Measurements from ENCODE around the gene URB2. TPM values are rescaled to one million over a fixed set of nuclear protein-coding genes. Genes with fewer than 3 reads are reported as not detected.

The URB2 gene
- total RNA-seq, 6 donors from 2014 or later: 3.4 to 26.2 (median 7.2) TPM

DNA sequence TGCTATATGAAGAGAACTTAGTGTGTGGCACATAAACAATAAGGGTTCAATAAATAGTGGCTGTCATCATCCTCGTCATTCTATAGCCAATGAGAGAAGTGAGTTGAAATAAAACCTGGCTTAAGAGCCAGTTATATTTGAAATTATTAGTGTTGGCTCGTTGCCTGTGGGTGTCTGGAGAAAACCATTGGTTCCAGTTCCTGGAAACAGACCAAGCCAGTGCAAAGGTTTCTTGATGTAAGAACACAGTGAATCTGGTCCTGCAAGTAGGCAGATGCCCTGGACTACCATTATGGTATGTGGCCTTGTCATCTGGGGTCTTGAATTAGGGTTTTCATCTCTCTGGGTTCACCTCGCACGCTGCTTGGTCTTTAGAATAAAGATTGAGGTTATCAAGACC is 43.3 kb downstream of the URB2 start:
- WGBS, 2 donors: 89 to 95% methylated on average over 4 of the region's 4 CpGs

DNA sequence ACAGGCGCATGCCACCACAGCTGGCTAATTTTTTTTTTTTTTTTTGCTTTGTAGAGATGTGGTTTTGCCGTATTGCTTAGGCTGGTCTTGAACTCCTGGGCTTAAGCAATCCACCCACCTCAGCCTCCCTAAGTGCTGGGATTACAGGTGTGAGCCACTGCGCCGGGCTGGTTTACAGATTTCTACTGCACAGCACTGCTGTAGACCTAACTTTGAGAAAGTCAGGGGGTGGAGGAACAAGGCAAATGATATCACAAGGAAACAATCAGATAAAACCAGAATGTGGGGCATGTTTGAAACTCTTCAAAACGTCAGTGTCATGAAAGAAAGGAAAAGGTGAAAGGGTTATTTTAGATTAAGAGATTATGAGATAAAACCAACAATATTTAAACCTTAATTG is 45.3 kb downstream of the URB2 start:
- H3K36me3 ChIP-seq: no peaks in the 10 kb centered on the region
- no peak for ATAC-seq (ENCODE audit: low FRiP score in 2 of 2)
- no peak overlapping the region for H3K4me3 ChIP-seq
- 78 to 82% methylated on average over 5 of the region's 5 CpGs for WGBS, 2 donors
- no peaks in the 10 kb centered on the region for H3K4me1 ChIP-seq
- TF ChIP-seq EP300 (IDR thresholded peaks at IDR 0.05) (no peak), POLR2A (IDR thresholded peaks at IDR 0.05) (no peak), POLR2AphosphoS5 (IDR thresholded peaks at IDR 0.05) (no peak)
- TF ChIP-seq, protein P1, sequence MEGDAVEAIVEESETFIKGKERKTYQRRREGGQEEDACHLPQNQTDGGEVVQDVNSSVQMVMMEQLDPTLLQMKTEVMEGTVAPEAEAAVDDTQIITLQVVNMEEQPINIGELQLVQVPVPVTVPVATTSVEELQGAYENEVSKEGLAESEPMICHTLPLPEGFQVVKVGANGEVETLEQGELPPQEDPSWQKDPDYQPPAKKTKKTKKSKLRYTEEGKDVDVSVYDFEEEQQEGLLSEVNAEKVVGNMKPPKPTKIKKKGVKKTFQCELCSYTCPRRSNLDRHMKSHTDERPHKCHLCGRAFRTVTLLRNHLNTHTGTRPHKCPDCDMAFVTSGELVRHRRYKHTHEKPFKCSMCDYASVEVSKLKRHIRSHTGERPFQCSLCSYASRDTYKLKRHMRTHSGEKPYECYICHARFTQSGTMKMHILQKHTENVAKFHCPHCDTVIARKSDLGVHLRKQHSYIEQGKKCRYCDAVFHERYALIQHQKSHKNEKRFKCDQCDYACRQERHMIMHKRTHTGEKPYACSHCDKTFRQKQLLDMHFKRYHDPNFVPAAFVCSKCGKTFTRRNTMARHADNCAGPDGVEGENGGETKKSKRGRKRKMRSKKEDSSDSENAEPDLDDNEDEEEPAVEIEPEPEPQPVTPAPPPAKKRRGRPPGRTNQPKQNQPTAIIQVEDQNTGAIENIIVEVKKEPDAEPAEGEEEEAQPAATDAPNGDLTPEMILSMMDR (IDR thresholded peaks at IDR 0.05): no peak
- no peak for DNase-seq
- no peak overlapping the region for H3K27ac ChIP-seq
- H3K27me3 ChIP-seq: no peaks in the 10 kb centered on the region
- H3K9me3 ChIP-seq: no peaks in the 10 kb centered on the region

More for the DNA sequence above, 43.3 kb downstream of the URB2 start:
- TF ChIP-seq POLR2A (IDR thresholded peaks at IDR 0.05) (no peak), EP300 (IDR thresholded peaks at IDR 0.05) (no peak), POLR2AphosphoS5 (IDR thresholded peaks at IDR 0.05) (no peak)
- TF ChIP-seq, protein P1 (IDR thresholded peaks at IDR 0.05): no peak
- DNase-seq (no peak), ATAC-seq (ENCODE audit: low FRiP score in 2 of 2) (no peak)
- H3K27ac ChIP-seq: no peak overlapping the region
- H3K9me3 ChIP-seq: no peaks in the 10 kb centered on the region
- H3K4me1 ChIP-seq: peaks cover 0 to 5% (median 2%) of the 10 kb centered on the region in 4 donors
- no peaks in the 10 kb centered on the region for H3K36me3 ChIP-seq
- H3K4me3 ChIP-seq: no peak overlapping the region
- H3K27me3 ChIP-seq: no peaks in the 10 kb centered on the region

DNA sequence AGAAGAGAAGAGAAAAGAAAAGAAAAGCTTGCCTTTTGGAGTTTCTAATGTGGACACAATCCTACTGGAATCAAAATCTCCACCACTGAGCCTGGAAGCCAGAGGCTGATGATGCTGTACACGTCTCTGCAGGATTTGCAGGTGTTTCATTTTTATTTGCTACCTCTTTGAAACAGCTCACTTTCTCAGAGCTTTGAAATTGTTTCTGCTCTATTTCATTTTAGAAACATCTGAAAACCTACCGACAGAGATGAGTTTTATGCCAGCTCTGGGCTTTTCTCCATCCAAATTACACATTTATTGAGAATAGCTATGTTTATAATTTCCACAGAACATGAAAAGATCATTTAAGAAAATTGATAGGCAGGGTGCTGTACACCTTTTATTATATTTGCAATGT is 46.2 kb downstream of the URB2 start:
- Histone ChIP-seq H3K9me3 (no peaks in the 10 kb centered on the region), H3K4me1 (no peaks in the 10 kb centered on the region), H3K36me3 (no peaks in the 10 kb centered on the region), H3K4me3 (no peak overlapping the region), H3K27me3 (no peaks in the 10 kb centered on the region), H3K27ac (no peak overlapping the region)
- no peak for DNase-seq
- TF ChIP-seq POLR2A (IDR thresholded peaks at IDR 0.05): no peak
- no peak for TF ChIP-seq POLR2AphosphoS5 (IDR thresholded peaks at IDR 0.05)
- TF ChIP-seq, protein P1 (IDR thresholded peaks at IDR 0.05): no peak
- TF ChIP-seq EP300 (IDR thresholded peaks at IDR 0.05): no peak
- no peak for ATAC-seq (ENCODE audit: low FRiP score in 2 of 2)
- 78 to 97% methylated on average over 2 of the region's 2 CpGs for WGBS, 2 donors

DNA sequence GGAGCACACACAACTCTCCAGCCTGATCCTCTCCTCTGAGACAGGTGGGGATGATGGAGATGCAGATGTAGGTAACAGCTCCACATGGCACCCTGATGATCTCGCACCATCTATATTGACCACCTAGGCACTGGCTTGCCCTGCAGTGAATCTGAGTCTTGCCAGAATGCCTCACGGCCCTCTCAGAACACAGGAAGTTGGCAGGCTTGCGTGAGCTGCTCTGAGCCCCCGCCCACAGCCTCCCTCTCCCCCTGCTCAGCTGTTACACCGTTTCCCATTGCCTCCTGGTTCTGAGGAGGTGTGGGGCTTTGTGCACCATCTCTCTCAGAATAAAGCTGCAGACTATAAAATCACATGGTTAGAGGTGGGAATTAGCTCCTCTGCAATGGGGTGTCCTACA is 48.0 kb downstream of the URB2 start:
- Histone ChIP-seq H3K27me3 (no peaks in the 10 kb centered on the region), H3K36me3 (no peaks in the 10 kb centered on the region), H3K4me3 (no peak overlapping the region), H3K27ac (no peak overlapping the region), H3K9me3 (no peaks in the 10 kb centered on the region), H3K4me1 (no peaks in the 10 kb centered on the region)
- WGBS, 2 donors: 47 to 48% methylated on average over 2 to 5 of the region's 5 CpGs
- DNase-seq (no peak), ATAC-seq (ENCODE audit: low FRiP score in 2 of 2) (peak in 1 of 2 donors; percentile 10)
- TF ChIP-seq, protein P1 (IDR thresholded peaks at IDR 0.05): no peak
- no peak for TF ChIP-seq EP300 (IDR thresholded peaks at IDR 0.05)
- no peak for TF ChIP-seq POLR2A (IDR thresholded peaks at IDR 0.05)
- TF ChIP-seq POLR2AphosphoS5 (IDR thresholded peaks at IDR 0.05): no peak

DNA sequence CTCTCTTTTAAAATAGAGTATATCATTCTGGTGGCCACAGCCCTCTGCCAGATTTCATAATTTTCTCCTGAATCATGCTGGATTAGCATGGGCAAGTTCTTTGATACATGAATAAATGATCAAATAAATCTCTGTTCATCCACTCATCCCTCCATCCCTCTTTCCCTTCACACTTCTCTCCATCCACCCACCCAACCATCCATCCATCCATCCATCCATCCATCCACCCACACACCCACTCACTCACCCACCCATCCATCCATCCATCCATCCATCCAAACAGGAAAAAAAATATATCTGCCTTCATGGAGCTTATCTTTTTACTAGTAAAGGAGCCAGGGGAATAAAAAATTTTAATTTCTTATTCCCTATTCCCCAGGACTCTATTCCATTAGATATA is 49.3 kb downstream of the URB2 start:
- ATAC-seq (ENCODE audit: low FRiP score in 2 of 2) (no peak), DNase-seq (no peak)
- H3K4me1 ChIP-seq: no peaks in the 10 kb centered on the region
- TF ChIP-seq POLR2A (IDR thresholded peaks at IDR 0.05): no peak
- TF ChIP-seq, protein P1 (IDR thresholded peaks at IDR 0.05): no peak
- TF ChIP-seq POLR2AphosphoS5 (IDR thresholded peaks at IDR 0.05): no peak
- no peak for TF ChIP-seq EP300 (IDR thresholded peaks at IDR 0.05)
- H3K9me3 ChIP-seq: no peaks in the 10 kb centered on the region
- no peaks in the 10 kb centered on the region for H3K27me3 ChIP-seq
- H3K4me3 ChIP-seq: no peak overlapping the region
- H3K27ac ChIP-seq: no peak overlapping the region
- H3K36me3 ChIP-seq: no peaks in the 10 kb centered on the region
